Tibial nerve (tissue), 4 donors: ENCODE measurements around the gene FILIP1.

Experiments used
- CTCF ChIP-seq, 5 experiments: fragments of 200-600 bp in 3 of 5; fragments of 450-650 bp in 2 of 5; sonication (generic) in 3 of 5; IDR thresholded peaks; one replicate each; pipeline ENCODE4 v1.5.1; 2016 to 2019; ENCODE audit warnings: antibody characterized with exemption in 5 of 5, mild to moderate bottlenecking in 3 of 5, moderate library complexity in 2 of 5
- EP300 ChIP-seq, 2 donors: sonication (generic); formaldehyde crosslinking; IDR thresholded peaks; one replicate each; pipeline ENCODE4 v1.6.1; 2017; ENCODE audit warnings: antibody characterized with exemption in 2 of 2, mild to moderate bottlenecking in 1 of 2
- POLR2A ChIP-seq, 2 donors: fragments of 450-650 bp; IDR thresholded peaks; one replicate each; pipeline ENCODE4 v1.6.1; 2017; ENCODE audit warnings: antibody characterized with exemption in 2 of 2, mild to moderate bottlenecking in 2 of 2, moderate library complexity in 2 of 2

GRCh38 chr6:75419980-75420379 lies 73.6 kb downstream of the FILIP1 start:
- TF ChIP-seq CTCF (IDR thresholded peaks at IDR 0.05) (no peak), POLR2A (IDR thresholded peaks at IDR 0.05) (no peak), EP300 (IDR thresholded peaks at IDR 0.05) (no peak)
